Measurements from ENCODE around the gene BSND. TPM values are rescaled to one million over a fixed set of nuclear protein-coding genes. Genes with fewer than 3 reads are reported as not detected.

BSND gene
- total RNA-seq, 1 experiment from 2014 or later: 0.17 TPM

GRCh38 chr1:55038552-55038838 lies 39.8 kb downstream of the BSND start:
- Histone ChIP-seq H3K79me1 (ENCODE audit: insufficient read depth, low read depth, low read length, poor library complexity, severe bottlenecking) (no peaks in the 10 kb centered on the region), H2BK120ac (ENCODE audit: low read depth, low read length, poor library complexity, severe bottlenecking) (no peak overlapping the region), H4K8ac (replicated peaks; ENCODE audit: insufficient read length, low read depth, low read length) (no peak overlapping the region), H2BK20ac (ENCODE audit: low read depth, low read length, poor library complexity, severe bottlenecking) (no peak overlapping the region), H3K27ac (ENCODE audit: insufficient read length, low read depth, low read length) (no peak overlapping the region), H4K20me1 (ENCODE audit: control insufficient read depth, insufficient read depth, insufficient read length) (no peaks in the 10 kb centered on the region), H2AFZ (ENCODE audit: low read length) (no peak overlapping the region), H2AK5ac (ENCODE audit: insufficient read length, low read length) (no peak overlapping the region), H2BK5ac (ENCODE audit: insufficient read length, low read length) (no peak overlapping the region), H3K56ac (ENCODE audit: insufficient read length, low read depth, low read length) (no peak overlapping the region), H3K4ac (ENCODE audit: low read depth, low read length) (no peak overlapping the region), H3K79me2 (ENCODE audit: insufficient read depth, low read length) (peaks cover 16% of the 10 kb centered on the region; the same call in 1 of the 2 replicates), H3K4me1 (ENCODE audit: insufficient read depth, low read length) (peaks cover 9% of the 10 kb centered on the region; the same call in 1 of the 2 replicates), H3K27me3 (ENCODE audit: insufficient read depth, low read length) (peaks cover 11% of the 10 kb centered on the region; the same call in 1 of the 2 replicates), H3K14ac (ENCODE audit: insufficient read depth, low read length) (no peak overlapping the region), H3K23ac (ENCODE audit: insufficient read length, low read depth, low read length) (no peak overlapping the region), H3K18ac (ENCODE audit: insufficient read length, low read depth, low read length) (no peak overlapping the region), H3K9ac (ENCODE audit: extremely low read depth, insufficient read length, low read length) (no peak overlapping the region), H3K23me2 (ENCODE audit: insufficient read length, low read depth, low read length, poor library complexity, severe bottlenecking) (peaks cover 21% of the 10 kb centered on the region), H3K9me3 (ENCODE audit: control insufficient read depth, low read depth, low read length) (no peaks in the 10 kb centered on the region), H4K91ac (ENCODE audit: insufficient read length, low read depth, low read length) (no peak overlapping the region), H2BK15ac (ENCODE audit: low read depth, low read length) (no peak overlapping the region), H4K5ac (ENCODE audit: insufficient read length, low read depth, low read length) (no peak overlapping the region), H2BK12ac (ENCODE audit: insufficient read length, low read depth, low read length) (no peak overlapping the region), H3T11ph (ENCODE audit: low read length) (no peak overlapping the region), H3K4me2 (ENCODE audit: insufficient read depth, insufficient read length, low read length) (no peak overlapping the region)
- H3K4me1 Mint-ChIP-seq: peaks cover 41 to 53% of the 10 kb centered on the region in 2 experiments
- H3K27me3 Mint-ChIP-seq (ENCODE audit: low read depth): peaks cover 49% of the 10 kb centered on the region
- no peak overlapping the region; a peak in 1 of 5 replicates for H3K4me3 Mint-ChIP-seq
- TF ChIP-seq CTCF (conservative IDR thresholded peaks at IDR 0.05): no peak
- DNase-seq: no peak
- no CpG with 5 or more reads among the region's 3 CpGs for WGBS (ENCODE audit: extremely low coverage, insufficient read length, low lambda C conversion rate)
- H3K27ac Mint-ChIP-seq: no peak overlapping the region
- H3K9me3 Mint-ChIP-seq: no peaks in the 10 kb centered on the region; a peak in 2 of 5 replicates
- peaks cover 2 to 14% (median 7%) of the 10 kb centered on the region in 3 experiments; a peak in 6 of 7 replicates for H3K36me3 Mint-ChIP-seq (ENCODE audit: insufficient read depth in 1 of 3, low read depth in 3 of 3)
